Stimulated activated CD8-positive, alpha-beta memory T cell treated with anti-CD3 and anti-CD28 coated beads, Interleukin-15, amount 100 ng/mL, for 48 hours (primary cell): Measurements from ENCODE around the gene TRPM5.

Source experiments
- DNase-seq, 2 donors: peaks; one replicate each; pipeline ENCODE4 v3.0.0-alpha.2; 2020; ENCODE audit warnings: low read depth in 2 of 2

The TRPM5 gene

GRCh38 chr11:2420502-2421225 is 23.6 kb downstream of the TRPM5 start:
- peak in 1 of 2 donors; percentile 45 for DNase-seq

- peak; percentile 39 to 46 for DNase-seq
Observed at GRCh38 chr11:2419638-2420501, 24.4 kb downstream of the TRPM5 start.

GRCh38 chr11:2418693-2419360 is 25.5 kb downstream of the TRPM5 start:
- no peak for DNase-seq

GRCh38 chr11:2417856-2418692 is 26.2 kb downstream of the TRPM5 start:
- no peak for DNase-seq

- DNase-seq: no peak
Observed at GRCh38 chr11:2416765-2417164, 27.5 kb downstream of the TRPM5 start.

- no peak for DNase-seq
Observed at GRCh38 chr11:2415601-2416380, 28.5 kb downstream of the TRPM5 start.

- no peak for DNase-seq
Observed at GRCh38 chr11:2415171-2415570, 29.1 kb downstream of the TRPM5 start.

- no peak for DNase-seq
Observed at GRCh38 chr11:2414616-2415015, 29.7 kb downstream of the TRPM5 start.

GRCh38 chr11:2413742-2414579 is 30.4 kb downstream of the TRPM5 start:
- DNase-seq: no peak

GRCh38 chr11:2412323-2412722 is 32.0 kb downstream of the TRPM5 start:
- no peak for DNase-seq

GRCh38 chr11:2411446-2412305 is 32.6 kb downstream of the TRPM5 start:
- no peak for DNase-seq

- no peak for DNase-seq
Observed at GRCh38 chr11:2410616-2411015, 33.7 kb downstream of the TRPM5 start.

- DNase-seq: no peak
Observed at GRCh38 chr11:2409611-2410468, 34.5 kb downstream of the TRPM5 start.

- DNase-seq: no peak
Observed at GRCh38 chr11:2409126-2409525, 35.2 kb downstream of the TRPM5 start.

- no peak for DNase-seq
Observed at GRCh38 chr11:2408671-2409070, 35.6 kb downstream of the TRPM5 start.

- no peak for DNase-seq
Observed at GRCh38 chr11:2406878-2407410, 37.4 kb downstream of the TRPM5 start.

GRCh38 chr11:2406451-2406850 is 37.9 kb downstream of the TRPM5 start:
- no peak for DNase-seq

GRCh38 chr11:2404735-2405196 is 39.5 kb downstream of the TRPM5 start:
- DNase-seq: no peak
